ENCODE results near the gene ELFN1.

DNA sequence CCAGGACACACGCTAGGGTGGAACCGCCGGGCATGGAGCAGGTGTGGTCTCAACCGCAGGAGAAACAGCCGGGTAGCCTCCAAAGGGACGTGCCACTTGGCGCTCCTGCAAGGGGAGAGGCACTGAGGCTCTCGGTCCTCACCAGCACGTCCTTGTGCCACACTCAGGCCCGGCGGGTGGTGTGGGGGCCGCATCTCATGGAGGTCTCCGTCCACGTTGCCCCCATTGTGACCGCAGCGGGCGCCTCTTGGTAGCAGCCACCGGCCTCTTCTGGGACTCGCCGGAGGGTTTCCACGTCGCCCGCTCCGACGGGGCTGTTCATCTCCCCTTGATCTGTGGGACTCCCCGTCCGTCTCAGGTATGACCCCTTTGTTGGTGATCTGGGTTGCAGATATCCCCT is 49.2 kb upstream of the ELFN1 start:
- TF ChIP-seq CTCF (IDR thresholded peaks at IDR 0.05) = no peak
- no peak for TF ChIP-seq POLR2A (IDR thresholded peaks at IDR 0.05)
- TF ChIP-seq POLR2AphosphoS5 (IDR thresholded peaks at IDR 0.05; ENCODE audit: insufficient read depth in 1 of 2, low read depth in 1 of 2) = no peak
